ELF-1 (cell line): ENCODE results near the gene GSG1L.
"Not testable (repeated sequence)": the region's sequence is repeated elsewhere in the genome, so short reads cannot be mapped to it uniquely, and the experiment has no call there.

Source experiments
- DNase-seq: peaks from one replicate; pipeline ENCODE4 v3.0.0-alpha.2; 2016; ENCODE audit warnings: low read depth, low spot score

GSG1L gene

GRCh38 chr16:27756206-27756970 is 307.1 kb downstream of the GSG1L start:
- no peak for DNase-seq

- DNase-seq: no peak
Observed at GRCh38 chr16:27754788-27755690, 308.5 kb downstream of the GSG1L start.

GRCh38 chr16:27753563-27753962 is 310.0 kb downstream of the GSG1L start:
- DNase-seq: no peak

- DNase-seq: no peak
Observed at GRCh38 chr16:27752241-27752640, 311.3 kb downstream of the GSG1L start.

- no peak for DNase-seq
Observed at GRCh38 chr16:27751676-27752075, 311.8 kb downstream of the GSG1L start.

GRCh38 chr16:27751233-27751632 is 312.3 kb downstream of the GSG1L start:
- no peak for DNase-seq

- no peak for DNase-seq
Observed at GRCh38 chr16:27749946-27750345, 313.6 kb downstream of the GSG1L start.

GRCh38 chr16:27749547-27749875 is 314.0 kb downstream of the GSG1L start:
- no peak for DNase-seq

GRCh38 chr16:27748868-27749546 is 314.5 kb downstream of the GSG1L start:
- DNase-seq: peak; percentile 68

- DNase-seq: no peak
Observed at GRCh38 chr16:27747946-27748345, 315.6 kb downstream of the GSG1L start.

GRCh38 chr16:27746076-27746855 is 317.2 kb downstream of the GSG1L start:
- DNase-seq: no peak

GRCh38 chr16:27745348-27745747 is 318.2 kb downstream of the GSG1L start:
- DNase-seq: no peak

- DNase-seq: no peak
Observed at GRCh38 chr16:27743963-27744362, 319.6 kb downstream of the GSG1L start.

- DNase-seq: not testable (repeated sequence)
Observed at GRCh38 chr16:27743001-27743400, 320.5 kb downstream of the GSG1L start.

GRCh38 chr16:27742333-27742732 is 321.2 kb downstream of the GSG1L start:
- no peak for DNase-seq

- DNase-seq: no peak
Observed at GRCh38 chr16:27740496-27741201, 322.9 kb downstream of the GSG1L start.

- DNase-seq: no peak
Observed at GRCh38 chr16:27739606-27740357, 323.7 kb downstream of the GSG1L start.

- DNase-seq: no peak
Observed at GRCh38 chr16:27738596-27738995, 324.9 kb downstream of the GSG1L start.
